ENCODE results near the gene MED8.

The MED8 gene

GRCh38 chr1:43346636-43347035 is 43.0 kb downstream of the MED8 start:
- Histone ChIP-seq H3K36me3 (no peaks in the 10 kb centered on the region), H3K4me3 (ENCODE audit: low read depth, low read length) (no peak overlapping the region), H3K4me1 (no peaks in the 10 kb centered on the region), H3K27me3 (no peaks in the 10 kb centered on the region), H3K9me3 (no peaks in the 10 kb centered on the region)
- TF ChIP-seq, protein P1, sequence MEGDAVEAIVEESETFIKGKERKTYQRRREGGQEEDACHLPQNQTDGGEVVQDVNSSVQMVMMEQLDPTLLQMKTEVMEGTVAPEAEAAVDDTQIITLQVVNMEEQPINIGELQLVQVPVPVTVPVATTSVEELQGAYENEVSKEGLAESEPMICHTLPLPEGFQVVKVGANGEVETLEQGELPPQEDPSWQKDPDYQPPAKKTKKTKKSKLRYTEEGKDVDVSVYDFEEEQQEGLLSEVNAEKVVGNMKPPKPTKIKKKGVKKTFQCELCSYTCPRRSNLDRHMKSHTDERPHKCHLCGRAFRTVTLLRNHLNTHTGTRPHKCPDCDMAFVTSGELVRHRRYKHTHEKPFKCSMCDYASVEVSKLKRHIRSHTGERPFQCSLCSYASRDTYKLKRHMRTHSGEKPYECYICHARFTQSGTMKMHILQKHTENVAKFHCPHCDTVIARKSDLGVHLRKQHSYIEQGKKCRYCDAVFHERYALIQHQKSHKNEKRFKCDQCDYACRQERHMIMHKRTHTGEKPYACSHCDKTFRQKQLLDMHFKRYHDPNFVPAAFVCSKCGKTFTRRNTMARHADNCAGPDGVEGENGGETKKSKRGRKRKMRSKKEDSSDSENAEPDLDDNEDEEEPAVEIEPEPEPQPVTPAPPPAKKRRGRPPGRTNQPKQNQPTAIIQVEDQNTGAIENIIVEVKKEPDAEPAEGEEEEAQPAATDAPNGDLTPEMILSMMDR (IDR thresholded peaks at IDR 0.05; ENCODE audit: low read depth, low read length): no peak
- no peak for DNase-seq

- no peaks in the 10 kb centered on the region for H3K9me3 ChIP-seq
- TF ChIP-seq, protein P1 (IDR thresholded peaks at IDR 0.05; ENCODE audit: low read depth, low read length): no peak
- H3K4me1 ChIP-seq: no peaks in the 10 kb centered on the region
- no peaks in the 10 kb centered on the region for H3K36me3 ChIP-seq
- no peak for DNase-seq
- no peak overlapping the region for H3K4me3 ChIP-seq (ENCODE audit: low read depth, low read length)
- no peaks in the 10 kb centered on the region for H3K27me3 ChIP-seq
These were observed 44.5 kb downstream of the MED8 start for GRCh38 chr1:43345120-43345519.

- no peaks in the 10 kb centered on the region for H3K27me3 ChIP-seq
- no peak overlapping the region for H3K4me3 ChIP-seq (ENCODE audit: low read depth, low read length)
- no peaks in the 10 kb centered on the region for H3K9me3 ChIP-seq
- H3K36me3 ChIP-seq: no peaks in the 10 kb centered on the region
- H3K4me1 ChIP-seq: no peaks in the 10 kb centered on the region
- TF ChIP-seq, protein P1 (IDR thresholded peaks at IDR 0.05; ENCODE audit: low read depth, low read length): no peak
- no peak for DNase-seq
These were observed 45.2 kb downstream of the MED8 start for GRCh38 chr1:43344267-43344850.

DNA sequence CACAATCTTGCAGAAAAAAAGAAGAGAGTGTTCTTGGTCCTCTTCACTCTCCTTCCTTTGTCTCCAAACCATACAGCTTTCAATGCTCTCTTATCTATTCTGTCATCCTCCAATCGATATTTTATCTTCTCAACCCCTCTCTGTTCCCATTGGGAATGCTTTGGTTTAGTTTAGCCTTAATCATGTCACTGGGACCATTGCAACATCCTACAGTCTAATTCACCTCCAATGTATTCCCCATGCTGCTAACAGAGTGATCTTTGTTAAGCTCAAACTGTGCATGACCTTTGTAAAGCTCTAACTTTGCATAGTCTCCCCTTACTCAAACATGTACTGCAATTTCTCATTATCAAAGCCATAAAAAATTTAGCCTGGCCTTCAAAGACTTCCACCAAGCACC is 49.0 kb downstream of the MED8 start:
- TF ChIP-seq, protein P1 (IDR thresholded peaks at IDR 0.05; ENCODE audit: low read depth, low read length): no peak
- Histone ChIP-seq H3K9me3 (no peaks in the 10 kb centered on the region), H3K27me3 (no peaks in the 10 kb centered on the region), H3K4me1 (no peaks in the 10 kb centered on the region), H3K4me3 (ENCODE audit: low read depth, low read length) (no peak overlapping the region), H3K36me3 (no peaks in the 10 kb centered on the region)
- DNase-seq: no peak

DNA sequence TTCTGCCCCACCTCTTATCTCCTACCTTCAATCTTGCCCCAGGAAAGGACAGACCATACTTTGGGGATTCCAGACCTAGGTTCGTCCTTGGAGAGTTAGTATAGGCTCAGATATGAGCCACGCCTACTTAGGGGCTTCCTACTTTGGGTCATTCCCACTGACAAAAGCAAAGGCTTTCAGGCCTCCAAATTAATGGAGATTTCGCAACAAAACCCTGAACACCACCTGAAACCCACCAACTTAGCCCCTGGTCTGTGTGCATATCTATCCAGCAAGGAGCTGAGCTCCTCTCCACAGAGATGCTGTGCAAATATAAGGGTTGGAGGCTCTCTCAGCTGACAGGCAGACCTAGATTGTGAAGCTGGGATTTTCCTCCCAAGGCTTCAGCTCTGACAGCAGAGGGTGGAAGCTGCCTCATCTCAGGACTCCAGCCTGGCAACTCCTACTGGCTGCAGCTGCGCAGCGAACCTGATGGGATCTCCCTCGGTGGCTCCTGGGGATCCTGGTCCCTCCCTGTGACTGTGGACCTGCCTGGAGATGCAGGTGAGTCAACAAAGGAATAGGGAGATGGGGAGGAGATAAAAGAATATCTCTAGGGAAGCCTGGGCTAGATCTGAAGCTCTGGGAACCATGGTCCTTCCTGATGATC is 49.9 kb downstream of the MED8 start:
- DNase-seq: no peak
- no peak overlapping the region for H3K4me3 ChIP-seq (ENCODE audit: low read depth, low read length)
- TF ChIP-seq, protein P1 (IDR thresholded peaks at IDR 0.05; ENCODE audit: low read depth, low read length): no peak
- H3K27me3 ChIP-seq: no peaks in the 10 kb centered on the region
- no peaks in the 10 kb centered on the region for H3K4me1 ChIP-seq
- H3K36me3 ChIP-seq: no peaks in the 10 kb centered on the region
- no peaks in the 10 kb centered on the region for H3K9me3 ChIP-seq

DNA sequence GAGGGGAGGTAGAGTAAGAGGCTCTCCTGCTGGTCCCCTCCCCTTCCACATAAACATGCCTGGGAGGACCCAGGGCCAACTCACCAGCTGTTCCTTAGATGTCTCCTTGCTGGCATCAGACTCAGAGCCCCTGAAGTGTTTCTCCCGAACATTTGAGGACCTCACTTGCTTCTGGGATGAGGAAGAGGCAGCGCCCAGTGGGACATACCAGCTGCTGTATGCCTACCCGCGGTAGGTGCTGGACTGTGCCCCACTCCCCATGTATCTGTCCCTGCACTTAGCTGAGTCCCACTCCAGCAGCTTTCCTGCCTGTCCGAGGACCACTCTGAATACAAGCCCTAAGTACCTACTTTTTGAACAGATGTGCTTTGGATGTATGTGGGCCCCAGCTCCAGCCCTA is 51.6 kb downstream of the MED8 start:
- Histone ChIP-seq H3K27me3 (no peaks in the 10 kb centered on the region), H3K9me3 (no peaks in the 10 kb centered on the region), H3K4me1 (no peaks in the 10 kb centered on the region), H3K4me3 (ENCODE audit: low read depth, low read length) (no peak overlapping the region), H3K36me3 (no peaks in the 10 kb centered on the region)
- DNase-seq: no peak
- TF ChIP-seq, protein P1 (IDR thresholded peaks at IDR 0.05; ENCODE audit: low read depth, low read length): no peak

Data from BE2C (cell line).